Measurements from ENCODE around the gene MLLT3. TPM values are rescaled to one million over a fixed set of nuclear protein-coding genes. Genes with fewer than 3 reads are reported as not detected.

The MLLT3 gene
- total RNA-seq, 1 donor from 2014 or later = 53.7 TPM

GRCh38 chr9:20650313-20650712 lies 28.0 kb upstream of the MLLT3 start:
- Mint-ChIP-seq H3K27ac (ENCODE audit: unreplicated experiment) (no peak overlapping the region), H3K4me3 (no peak overlapping the region), H3K36me3 (ENCODE audit: low read depth) (no peaks in the 10 kb centered on the region), H3K27me3 (ENCODE audit: low read depth) (no peaks in the 10 kb centered on the region), H3K9me3 (peaks cover 4% of the 10 kb centered on the region), H3K4me1 (no peaks in the 10 kb centered on the region)
- TF ChIP-seq, protein P1, sequence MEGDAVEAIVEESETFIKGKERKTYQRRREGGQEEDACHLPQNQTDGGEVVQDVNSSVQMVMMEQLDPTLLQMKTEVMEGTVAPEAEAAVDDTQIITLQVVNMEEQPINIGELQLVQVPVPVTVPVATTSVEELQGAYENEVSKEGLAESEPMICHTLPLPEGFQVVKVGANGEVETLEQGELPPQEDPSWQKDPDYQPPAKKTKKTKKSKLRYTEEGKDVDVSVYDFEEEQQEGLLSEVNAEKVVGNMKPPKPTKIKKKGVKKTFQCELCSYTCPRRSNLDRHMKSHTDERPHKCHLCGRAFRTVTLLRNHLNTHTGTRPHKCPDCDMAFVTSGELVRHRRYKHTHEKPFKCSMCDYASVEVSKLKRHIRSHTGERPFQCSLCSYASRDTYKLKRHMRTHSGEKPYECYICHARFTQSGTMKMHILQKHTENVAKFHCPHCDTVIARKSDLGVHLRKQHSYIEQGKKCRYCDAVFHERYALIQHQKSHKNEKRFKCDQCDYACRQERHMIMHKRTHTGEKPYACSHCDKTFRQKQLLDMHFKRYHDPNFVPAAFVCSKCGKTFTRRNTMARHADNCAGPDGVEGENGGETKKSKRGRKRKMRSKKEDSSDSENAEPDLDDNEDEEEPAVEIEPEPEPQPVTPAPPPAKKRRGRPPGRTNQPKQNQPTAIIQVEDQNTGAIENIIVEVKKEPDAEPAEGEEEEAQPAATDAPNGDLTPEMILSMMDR (conservative IDR thresholded peaks at IDR 0.05) = no peak
- DNase-seq (ENCODE audit: low read depth, low spot score) = no peak

GRCh38 chr9:20649381-20649780 lies 27.1 kb upstream of the MLLT3 start:
- no peak for DNase-seq (ENCODE audit: low read depth, low spot score)
- H3K9me3 Mint-ChIP-seq = peaks cover 4% of the 10 kb centered on the region
- H3K4me1 Mint-ChIP-seq = no peaks in the 10 kb centered on the region
- H3K36me3 Mint-ChIP-seq (ENCODE audit: low read depth) = no peaks in the 10 kb centered on the region
- H3K27ac Mint-ChIP-seq (ENCODE audit: unreplicated experiment) = no peak overlapping the region
- TF ChIP-seq, protein P1 (conservative IDR thresholded peaks at IDR 0.05) = no peak
- no peaks in the 10 kb centered on the region for H3K27me3 Mint-ChIP-seq (ENCODE audit: low read depth)
- H3K4me3 Mint-ChIP-seq = no peak overlapping the region

DNA sequence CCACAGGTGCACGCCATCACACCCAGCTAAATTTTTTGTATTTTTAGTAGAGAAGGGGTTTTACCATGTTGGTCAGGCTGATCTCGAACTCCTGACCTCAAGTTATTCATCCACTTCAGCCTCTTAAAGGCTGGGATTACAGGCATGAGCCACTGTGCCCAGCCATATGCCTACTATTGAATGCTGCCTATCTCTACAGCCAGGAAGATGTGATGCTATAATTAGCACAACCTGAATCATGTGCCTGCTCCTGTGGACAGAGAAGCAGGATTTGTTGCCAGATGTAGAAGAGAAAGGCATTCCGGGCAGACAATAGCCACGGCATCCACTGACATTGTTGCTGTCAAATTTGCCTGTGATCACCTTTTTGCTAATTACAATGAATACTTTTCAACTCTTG lies 24.4 kb upstream of the MLLT3 start:
- Mint-ChIP-seq H3K4me1 (no peaks in the 10 kb centered on the region), H3K27ac (ENCODE audit: unreplicated experiment) (no peak overlapping the region), H3K4me3 (no peak overlapping the region), H3K36me3 (ENCODE audit: low read depth) (no peaks in the 10 kb centered on the region), H3K9me3 (no peaks in the 10 kb centered on the region), H3K27me3 (ENCODE audit: low read depth) (no peaks in the 10 kb centered on the region)
- TF ChIP-seq, protein P1 (conservative IDR thresholded peaks at IDR 0.05) = no peak
- no peak for DNase-seq (ENCODE audit: low read depth, low spot score)

- Mint-ChIP-seq H3K36me3 (ENCODE audit: low read depth) (no peaks in the 10 kb centered on the region), H3K27ac (ENCODE audit: unreplicated experiment) (no peak overlapping the region), H3K27me3 (ENCODE audit: low read depth) (no peaks in the 10 kb centered on the region), H3K4me3 (no peak overlapping the region), H3K9me3 (no peaks in the 10 kb centered on the region), H3K4me1 (no peaks in the 10 kb centered on the region)
- no peak for DNase-seq (ENCODE audit: low read depth, low spot score)
- TF ChIP-seq, protein P1 (conservative IDR thresholded peaks at IDR 0.05) = no peak
These were observed 21.4 kb upstream of the MLLT3 start for GRCh38 chr9:20643660-20644059.

GRCh38 chr9:20642045-20642444 lies 19.7 kb upstream of the MLLT3 start:
- Mint-ChIP-seq H3K27ac (ENCODE audit: unreplicated experiment) (no peak overlapping the region), H3K36me3 (ENCODE audit: low read depth) (no peaks in the 10 kb centered on the region), H3K9me3 (no peaks in the 10 kb centered on the region), H3K27me3 (ENCODE audit: low read depth) (no peaks in the 10 kb centered on the region), H3K4me3 (no peak overlapping the region), H3K4me1 (no peaks in the 10 kb centered on the region)
- TF ChIP-seq, protein P1 (conservative IDR thresholded peaks at IDR 0.05) = no peak
- DNase-seq (ENCODE audit: low read depth, low spot score) = no peak

All from neural crest cell (in vitro differentiated cells).